ENCODE results near the gene DHRS2. TPM values are rescaled to one million over a fixed set of nuclear protein-coding genes. Genes with fewer than 3 reads are reported as not detected.

The DHRS2 gene
- total and polyA plus RNA-seq, 2 of the 13 experiments (the other 11 are each of a cell fraction or from before 2014, with no cell fraction given), result 1,621 to 3,021 TPM

DNA sequence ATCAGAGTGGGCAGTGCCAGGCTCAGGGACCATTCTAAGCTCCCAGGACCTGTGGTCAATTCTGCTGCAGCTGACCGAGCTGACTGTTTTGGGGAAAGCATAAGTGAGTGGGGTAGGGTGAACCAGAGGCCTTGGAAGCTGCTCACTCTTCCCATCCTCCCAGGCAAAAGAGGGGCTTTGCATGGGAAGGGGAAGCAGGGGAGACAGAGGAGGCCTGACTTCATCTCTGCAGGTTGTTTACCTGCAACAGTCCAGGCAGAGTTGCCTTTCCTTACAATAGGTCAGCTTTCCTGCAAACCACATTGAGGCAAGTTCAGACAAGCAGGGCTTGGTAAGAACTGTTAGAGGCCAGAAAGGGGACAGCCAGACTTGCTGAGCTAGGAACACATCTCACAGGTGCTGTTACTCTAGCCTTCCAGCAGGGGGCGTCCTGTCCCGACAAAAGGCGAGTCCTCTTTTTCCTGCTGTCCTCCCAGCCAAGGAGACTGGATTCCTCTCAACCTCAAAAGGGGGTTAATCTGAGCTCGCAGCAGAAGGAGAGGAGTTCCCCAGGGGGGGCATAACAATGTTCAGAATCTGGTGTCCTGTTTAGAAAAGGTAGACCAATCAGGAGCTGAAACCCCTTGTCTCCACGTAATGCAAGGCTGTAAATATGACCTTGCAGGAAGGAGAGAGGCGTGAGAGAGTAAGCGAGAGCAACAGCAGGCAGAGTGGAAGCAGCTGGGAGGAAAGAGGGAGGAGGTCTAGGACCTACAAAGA lies 4.3 kb upstream of the DHRS2 start (continued):
- TF ChIP-seq, protein P1, sequence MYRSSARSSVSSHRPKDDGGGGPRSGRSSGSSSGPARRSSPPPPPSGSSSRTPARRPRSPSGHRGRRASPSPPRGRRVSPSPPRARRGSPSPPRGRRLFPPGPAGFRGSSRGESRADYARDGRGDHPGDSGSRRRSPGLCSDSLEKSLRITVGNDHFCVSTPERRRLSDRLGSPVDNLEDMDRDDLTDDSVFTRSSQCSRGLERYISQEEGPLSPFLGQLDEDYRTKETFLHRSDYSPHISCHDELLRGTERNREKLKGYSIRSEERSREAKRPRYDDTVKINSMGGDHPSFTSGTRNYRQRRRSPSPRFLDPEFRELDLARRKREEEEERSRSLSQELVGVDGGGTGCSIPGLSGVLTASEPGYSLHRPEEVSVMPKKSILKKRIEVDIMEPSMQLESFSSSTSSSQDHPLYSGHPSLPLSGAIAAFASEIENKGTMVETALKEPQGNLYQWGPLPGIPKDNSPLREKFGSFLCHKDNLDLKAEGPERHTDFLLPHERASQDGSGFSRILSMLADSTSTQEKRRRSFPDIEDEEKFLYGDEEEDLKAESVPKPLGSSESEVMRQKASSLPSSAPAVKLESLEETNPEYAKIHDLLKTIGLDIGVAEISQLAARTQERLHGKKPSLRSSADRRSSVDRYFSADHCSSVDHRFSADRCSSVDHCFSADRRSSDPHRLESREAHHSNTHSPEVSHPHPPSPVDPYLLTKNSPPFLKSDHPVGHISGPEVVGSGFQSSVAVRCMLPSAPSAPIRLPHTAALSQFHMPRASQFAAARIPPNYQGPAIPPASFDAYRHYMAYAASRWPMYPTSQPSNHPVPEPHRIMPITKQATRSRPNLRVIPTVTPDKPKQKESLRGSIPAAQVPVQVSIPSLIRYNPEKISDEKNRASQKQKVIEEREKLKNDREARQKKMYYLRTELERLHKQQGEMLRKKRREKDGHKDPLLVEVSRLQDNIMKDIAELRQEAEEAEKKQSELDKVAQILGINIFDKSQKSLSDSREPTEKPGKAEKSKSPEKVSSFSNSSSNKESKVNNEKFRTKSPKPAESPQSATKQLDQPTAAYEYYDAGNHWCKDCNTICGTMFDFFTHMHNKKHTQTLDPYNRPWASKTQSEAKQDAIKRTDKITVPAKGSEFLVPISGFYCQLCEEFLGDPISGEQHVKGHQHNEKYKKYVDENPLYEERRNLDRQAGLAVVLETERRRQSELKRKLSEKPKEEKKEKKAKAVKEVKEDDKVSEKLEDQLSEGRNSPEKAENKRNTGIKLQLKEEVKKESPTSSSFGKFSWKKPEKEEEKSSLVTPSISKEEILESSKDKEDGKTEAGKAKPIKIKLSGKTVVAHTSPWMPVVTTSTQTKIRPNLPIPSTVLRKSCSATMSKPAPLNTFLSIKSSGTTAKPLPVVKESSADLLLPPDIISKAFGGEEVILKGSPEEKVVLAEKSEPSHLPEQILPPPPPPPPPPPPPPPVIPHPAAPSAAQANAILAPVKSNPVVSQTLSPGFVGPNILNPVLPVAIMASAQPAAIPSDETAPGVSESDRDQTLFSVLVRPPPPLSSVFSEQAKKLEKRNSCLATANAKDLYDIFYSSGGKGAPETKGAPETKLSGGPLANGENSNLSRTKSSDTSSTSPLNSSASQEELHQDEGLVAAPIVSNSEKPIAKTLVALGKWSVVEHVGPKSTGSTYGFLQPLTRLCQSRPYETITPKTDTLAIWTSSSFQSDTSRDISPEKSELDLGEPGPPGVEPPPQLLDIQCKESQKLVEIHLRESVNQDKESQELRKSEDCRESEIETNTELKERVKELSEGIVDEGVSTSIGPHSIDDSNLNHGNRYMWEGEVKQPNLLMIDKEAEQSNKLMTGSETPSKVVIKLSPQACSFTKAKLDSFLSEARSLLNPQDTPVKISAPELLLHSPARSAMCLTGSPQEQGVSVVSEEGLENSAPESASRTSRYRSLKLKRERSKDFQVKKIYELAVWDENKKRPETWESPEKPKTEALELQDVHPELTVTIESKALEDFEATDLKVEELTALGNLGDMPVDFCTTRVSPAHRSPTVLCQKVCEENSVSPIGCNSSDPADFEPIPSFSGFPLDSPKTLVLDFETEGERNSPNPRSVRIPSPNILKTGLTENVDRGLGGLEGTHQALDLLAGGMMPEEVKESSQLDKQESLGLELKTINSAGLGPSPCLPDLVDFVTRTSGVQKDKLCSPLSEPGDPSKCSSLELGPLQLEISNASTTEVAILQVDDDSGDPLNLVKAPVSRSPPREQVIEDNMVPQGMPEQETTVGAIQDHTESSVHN (CRISPR knock-in tag; IDR thresholded peaks at IDR 0.05), result no peak
- TF ChIP-seq, protein P2, sequence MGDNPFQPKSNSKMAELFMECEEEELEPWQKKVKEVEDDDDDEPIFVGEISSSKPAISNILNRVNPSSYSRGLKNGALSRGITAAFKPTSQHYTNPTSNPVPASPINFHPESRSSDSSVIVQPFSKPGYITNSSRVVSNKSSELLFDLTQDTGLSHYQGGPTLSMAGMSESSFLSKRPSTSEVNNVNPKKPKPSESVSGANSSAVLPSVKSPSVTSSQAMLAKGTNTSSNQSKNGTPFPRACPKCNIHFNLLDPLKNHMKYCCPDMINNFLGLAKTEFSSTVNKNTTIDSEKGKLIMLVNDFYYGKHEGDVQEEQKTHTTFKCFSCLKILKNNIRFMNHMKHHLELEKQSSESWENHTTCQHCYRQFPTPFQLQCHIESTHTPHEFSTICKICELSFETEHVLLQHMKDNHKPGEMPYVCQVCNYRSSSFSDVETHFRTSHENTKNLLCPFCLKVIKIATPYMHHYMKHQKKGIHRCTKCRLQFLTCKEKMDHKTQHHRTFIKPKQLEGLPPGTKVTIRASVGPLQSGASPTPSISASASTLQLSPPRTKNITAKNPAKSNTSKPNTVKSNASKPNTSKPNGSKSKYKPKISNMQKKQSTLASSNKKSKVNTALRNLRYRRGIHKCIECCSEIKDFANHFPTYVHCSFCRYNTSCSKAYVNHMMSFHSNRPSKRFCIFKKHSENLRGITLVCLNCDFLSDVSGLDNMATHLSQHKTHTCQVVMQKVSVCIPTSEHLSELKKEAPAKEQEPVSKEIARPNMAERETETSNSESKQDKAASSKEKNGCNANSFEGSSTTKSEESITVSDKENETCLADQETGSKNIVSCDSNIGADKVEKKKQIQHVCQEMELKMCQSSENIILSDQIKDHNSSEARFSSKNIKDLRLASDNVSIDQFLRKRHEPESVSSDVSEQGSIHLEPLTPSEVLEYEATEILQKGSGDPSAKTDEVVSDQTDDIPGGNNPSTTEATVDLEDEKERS (CRISPR knock-in tag; IDR thresholded peaks at IDR 0.05), result 0 out of 2 replicates have a peak, but pooled peaks have one; percentile 80
- TF ChIP-seq ZNF614 (CRISPR knock-in tag; IDR thresholded peaks at IDR 0.05; ENCODE audit: borderline replicate concordance) (peak; percentile 94), SKI (IDR thresholded peaks at IDR 0.05; ENCODE audit: partially characterized antibody) (peak; percentile 89), SNAPC4 (CRISPR knock-in tag; IDR thresholded peaks at IDR 0.05) (no peak), EHMT2 (IDR thresholded peaks at IDR 0.05; ENCODE audit: borderline replicate concordance, low read depth, low read length) (no peak; the same call in 1 of the 2 replicates)

Measured in HepG2 (cell line).